Cerebellar nuclear complex (tissue), 1 donor: Measurements from ENCODE around the gene GALK1.
A peak's percentile ranks its signal among the peaks of the same experiment; 100 is the strongest.
"Not testable (repeated sequence)": the region's sequence is repeated elsewhere in the genome, so short reads cannot be mapped to it uniquely, and the experiment has no call there.

Experiments
- DNase-seq, 2 experiments: peaks; one replicate each; lab custom pipeline; 2025; lab: John Stamatoyannopoulos, UW

The GALK1 gene

DNA sequence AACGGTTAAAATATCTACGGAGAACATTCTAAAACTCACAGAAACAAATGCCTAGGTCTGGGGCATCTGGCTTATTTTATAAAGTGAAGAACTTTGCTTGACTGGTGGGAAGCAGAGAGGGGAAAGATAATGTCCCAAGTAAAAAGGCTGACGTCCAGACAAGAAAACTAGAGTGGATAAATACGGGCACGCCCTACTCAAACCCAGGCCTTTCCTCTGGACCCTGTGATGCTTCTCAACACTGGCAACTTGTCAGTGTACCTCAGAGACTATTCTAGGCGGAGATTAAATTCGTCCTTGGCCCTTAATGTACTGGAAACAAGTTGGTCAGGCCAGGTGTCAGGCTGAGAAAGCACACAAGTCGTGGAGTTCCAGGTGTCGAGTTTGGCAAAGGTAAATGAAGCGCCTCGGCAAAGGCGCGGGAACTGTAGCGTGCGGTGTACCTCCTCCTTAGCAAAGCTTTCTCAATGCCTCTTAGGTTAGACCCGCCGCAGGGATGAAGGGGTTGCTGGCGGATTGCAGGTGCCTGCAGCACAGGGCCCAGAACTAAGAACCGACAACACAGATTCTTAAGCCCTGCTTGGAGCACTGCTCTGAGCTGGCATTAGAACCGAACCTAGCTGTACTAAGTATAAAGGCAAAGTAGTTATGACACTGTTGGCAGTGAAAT, 18.9 kb upstream of the GALK1 start:
- no peak for DNase-seq

DNA sequence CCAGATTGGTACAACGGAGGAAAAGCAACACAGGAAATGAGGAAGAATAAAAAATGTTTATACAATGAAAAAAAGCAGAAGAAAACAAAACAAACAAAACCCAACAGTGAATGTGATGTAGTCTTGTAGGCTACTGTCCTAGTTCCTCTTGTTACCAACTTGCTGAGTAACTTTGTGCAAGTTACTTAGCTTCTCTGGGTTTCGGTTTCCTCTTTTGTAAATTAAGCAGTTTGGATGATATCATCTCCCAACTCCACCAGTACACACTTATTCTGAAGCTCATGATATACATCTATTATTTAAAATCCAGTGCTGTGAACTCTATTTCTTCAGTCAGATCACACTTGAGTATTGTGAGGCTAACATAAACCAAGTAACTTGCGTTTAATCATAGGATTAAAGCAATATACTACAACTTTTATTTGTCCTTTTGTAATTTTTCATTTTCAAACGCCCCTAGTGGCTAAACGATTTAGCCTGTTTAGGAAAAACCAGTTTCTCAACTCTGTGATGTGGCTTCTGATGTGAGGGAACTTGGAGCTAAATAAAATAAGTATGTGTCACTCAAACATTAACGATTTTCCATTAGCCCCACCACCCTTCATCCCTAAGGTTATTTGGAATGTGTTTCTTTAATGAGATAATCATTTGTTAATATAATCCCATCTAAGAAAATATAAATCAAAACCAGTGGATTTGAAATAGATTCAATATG, 18.2 kb upstream of the GALK1 start:
- DNase-seq: no peak

DNA sequence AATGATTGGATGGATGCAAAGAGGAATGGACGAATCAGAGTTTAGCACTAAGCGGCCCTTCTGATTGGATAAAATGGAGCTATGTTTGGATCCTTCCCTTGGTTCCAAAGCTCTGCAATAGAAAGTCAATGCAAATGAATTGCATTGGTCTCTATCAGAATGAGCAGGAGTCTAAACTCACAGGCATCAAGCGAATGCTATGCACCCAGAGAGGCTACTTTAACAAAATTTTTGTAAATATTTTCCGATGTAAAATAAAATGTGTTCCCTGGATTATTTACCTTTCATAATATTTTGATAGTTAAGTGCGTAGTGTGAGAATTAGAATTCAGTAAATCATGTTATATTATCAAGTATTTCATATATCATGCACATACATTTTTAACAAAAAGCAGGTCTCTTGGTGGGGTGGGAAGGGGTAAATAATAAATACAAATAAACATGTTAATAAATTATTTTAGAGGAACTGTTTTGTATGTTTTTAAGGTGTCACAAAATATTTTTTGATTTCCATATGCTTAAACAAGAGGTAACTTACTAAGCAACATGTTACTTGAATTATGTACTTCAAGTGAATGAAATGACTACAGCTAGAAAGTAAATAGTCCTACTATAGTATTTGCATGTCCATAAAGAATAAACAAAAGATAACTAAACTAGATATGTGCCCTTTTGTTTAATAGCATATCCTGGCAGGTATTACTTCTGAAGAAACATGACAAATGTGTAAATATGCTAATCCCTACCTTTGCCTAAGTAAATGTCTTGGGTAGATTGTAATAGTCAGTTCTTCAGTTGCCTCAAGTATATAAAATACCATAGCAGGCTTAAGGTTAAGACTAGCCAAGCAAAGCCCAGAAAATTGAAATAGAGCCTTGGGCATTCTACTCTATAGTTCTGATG, 15.2 kb upstream of the GALK1 start:
- no peak for DNase-seq

DNA sequence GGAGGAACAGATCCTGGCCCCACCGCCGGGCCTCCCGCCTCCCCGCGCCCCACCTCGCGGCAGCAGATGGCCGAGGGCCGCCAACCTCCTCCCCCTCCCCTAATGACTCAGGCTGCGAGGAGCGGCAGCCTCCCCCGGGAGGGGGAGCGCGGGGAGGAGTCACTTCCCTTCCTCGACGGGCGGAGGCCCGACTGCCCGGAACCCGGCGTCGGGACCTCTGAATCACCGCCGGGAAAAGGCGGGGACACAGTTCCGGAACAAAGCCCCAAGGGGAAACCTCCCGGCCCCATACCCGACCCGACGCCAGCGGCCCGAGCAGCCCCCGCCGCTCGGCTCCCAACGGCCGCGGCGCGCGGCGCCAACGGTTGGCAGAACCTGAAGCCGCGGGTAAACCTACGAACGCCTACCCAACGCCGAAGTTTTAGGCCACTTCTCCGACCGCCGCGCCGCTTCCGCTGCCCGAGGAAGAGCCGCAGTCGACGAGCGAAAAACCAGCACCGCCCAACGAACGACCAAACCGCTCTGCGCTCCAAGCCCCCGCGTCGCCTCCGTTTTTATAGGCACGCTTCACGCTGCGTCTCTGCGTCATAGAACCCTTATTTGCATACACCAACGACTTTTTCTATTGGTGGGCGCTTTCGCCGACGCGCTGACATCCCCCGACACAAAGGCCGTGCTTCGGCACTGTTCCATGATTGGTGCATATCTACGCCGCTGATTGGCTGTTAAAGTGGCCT, 14.4 kb upstream of the GALK1 start:
- DNase-seq: peak; percentile 93 to 98

DNA sequence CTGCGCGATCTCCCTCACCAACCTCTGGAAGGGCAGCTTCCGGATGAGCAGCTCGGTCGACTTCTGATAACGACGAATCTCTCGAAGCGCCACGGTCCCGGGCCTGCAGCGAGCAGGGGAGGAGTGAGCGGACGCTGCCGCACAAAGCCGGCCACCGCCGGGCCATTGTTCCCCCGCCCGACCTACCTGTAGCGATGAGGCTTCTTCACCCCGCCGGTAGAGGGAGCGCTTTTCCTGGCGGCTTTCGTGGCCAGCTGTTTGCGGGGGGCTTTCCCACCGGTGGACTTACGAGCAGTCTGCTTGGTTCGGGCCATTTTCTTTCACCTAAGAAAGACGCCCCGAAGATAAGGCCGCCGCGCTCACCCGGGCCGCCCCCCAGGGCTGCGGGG, 13.9 kb upstream of the GALK1 start:
- no peak for DNase-seq

DNA sequence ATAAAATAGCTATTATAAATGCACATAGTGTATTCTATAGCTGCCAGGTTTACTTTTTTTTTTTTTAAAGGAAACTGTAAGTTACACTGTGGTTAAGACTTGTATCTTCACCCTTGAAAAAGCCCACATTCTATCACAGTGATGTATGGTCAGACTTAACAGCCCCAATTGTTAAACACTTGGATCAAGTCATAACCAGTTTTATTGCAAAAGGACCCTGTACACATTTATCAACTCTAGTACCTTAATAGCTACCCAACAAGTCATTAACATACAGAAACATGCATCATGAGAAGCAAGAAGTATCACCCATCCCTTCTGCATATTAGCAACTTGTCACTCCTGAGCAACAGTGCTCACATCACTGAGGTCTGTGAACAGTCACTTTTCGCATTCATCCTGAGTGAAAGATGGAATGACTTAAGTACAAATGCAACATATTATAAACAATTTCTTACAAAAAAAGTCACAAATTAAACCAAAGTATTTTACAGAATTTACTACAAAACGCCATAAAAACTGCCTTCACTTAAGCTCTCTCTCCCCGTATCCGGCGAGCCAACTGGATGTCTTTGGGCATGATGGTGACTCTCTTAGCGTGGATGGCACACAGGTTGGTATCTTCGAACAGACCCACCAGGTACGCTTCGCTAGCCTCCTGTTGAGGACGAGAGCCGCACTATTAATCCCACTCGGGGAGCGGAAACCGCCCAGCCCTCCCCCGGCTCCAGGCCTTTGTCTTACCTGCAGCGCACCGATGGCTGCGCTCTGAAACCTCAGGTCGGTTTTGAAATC, 13.3 kb upstream of the GALK1 start:
- not testable (repeated sequence) for DNase-seq

DNA sequence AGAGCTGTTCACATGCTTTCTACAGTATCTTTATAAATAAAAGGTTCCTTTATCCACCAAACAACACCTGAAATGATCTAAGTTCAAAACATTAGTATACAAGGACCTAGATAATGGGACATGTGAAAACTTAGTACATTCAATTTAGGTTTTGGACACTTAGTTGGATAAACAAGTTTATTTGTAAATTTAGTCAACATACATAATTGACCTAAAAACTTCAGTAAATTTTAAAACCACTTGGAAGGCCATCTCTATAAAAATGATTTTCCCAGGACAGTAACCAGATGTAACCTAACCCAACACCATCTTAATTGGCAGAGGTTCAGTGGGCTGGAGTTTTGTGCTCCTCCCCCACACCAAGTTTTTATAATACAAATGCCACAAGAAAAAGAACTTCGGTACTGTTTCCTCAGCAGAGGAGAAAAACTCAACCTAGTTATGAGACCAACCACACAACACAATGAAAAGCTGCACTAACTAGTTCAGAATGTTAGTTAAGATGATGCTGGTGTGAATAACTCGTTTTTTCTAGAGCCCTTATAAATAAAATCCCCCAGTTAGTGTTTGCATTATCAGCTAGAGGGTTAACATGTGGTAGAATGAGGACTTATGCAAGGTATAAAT, 12.4 kb upstream of the GALK1 start:
- no peak for DNase-seq

DNA sequence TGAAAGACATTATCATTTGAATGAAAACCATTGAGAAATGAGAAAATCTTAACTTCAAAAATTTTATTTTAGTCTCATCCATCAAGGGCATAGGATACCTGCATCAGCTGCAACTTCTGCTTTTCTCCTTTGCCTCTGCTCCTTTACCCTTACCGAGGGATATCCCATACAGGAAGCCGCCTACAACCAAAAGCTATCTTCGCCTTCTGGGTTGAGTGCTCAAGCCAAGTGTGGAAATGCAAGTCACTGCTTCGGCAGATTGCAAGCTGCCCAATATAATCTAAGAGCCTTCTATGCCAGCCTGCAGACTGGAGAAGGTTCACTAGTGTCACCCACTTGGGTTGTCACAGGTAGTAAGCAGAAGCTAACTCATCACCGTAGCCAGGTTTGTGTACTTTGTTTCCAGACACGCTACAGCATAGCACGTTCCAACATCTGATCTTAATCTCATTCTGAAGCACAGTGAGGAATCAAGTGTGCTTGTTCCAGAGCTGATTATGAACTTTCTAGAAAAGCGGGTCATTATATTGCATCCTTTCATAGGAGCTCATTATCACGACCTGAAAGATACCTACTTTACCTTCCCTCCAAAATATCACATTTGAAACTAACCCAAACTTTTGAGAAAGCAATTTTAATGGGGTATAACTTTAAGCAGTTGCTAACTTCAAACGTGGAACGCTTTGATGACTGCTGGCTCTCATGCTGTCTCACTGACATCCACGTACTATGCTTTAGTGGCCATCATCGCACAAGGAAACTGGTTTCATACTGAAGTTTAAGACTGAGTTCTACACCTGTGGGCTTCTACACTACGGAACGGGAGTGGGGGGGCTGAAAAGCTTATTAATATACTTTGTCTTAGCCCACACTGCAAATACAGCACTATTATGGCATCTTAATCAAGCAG, 11.6 kb upstream of the GALK1 start:
- DNase-seq: no peak

DNA sequence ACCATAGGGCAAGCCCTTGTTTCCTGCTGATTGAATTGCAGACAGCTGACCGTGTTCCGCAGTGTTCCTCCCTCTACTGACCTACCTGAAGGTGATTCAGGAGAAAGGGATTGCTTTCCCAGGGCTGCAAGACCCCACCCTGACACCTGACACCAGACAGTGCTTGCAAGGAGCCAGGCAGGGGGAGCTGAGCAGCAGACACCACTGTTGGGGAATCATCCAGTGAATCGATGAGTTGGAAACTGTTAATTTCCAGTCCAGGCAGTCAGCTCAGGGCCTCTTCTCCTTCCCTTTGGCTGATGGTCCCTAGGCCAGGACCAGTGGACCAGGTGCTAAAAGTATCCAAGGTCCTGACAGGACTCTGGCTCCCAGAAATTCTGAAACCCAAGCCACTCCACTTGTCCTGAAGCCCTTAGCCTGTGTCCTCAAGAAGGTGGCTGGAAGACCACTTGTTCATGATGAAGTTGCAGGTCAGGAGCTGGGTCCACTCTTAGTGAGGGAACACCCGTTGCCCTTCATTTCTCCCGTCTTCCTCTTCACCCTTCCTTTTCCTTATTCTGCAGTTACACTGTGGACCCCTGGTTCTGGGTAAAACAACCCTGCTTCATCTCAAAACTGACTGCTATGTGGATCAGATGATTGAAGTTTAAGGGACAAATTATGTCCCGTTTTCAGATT, 10.1 kb upstream of the GALK1 start:
- no peak for DNase-seq

DNA sequence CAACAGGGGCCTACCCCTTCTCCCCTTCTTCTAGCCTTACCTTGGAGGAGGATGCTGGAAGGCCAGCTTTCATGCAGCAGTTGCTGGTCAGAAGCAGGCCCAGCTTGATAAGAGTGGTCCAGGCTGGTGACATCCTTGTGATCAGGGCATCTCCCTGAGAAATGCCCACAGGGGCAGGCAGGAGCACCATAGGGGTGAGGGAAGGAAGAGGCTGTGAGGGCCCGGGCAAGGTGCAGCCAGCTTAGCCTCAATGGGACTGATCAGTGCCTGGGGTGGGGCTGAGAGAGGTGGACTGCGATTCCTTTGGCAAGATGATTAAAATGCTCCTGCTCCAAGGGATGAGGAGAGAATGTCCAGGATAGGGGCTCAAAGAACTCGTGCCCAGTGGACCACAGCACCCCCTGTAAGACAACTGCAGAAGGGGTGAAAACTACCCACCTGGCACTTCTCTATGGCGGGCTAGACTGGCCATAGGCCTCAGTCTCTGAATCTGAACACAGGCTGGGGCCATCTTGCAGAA, 9.5 kb upstream of the GALK1 start:
- no peak for DNase-seq

DNA sequence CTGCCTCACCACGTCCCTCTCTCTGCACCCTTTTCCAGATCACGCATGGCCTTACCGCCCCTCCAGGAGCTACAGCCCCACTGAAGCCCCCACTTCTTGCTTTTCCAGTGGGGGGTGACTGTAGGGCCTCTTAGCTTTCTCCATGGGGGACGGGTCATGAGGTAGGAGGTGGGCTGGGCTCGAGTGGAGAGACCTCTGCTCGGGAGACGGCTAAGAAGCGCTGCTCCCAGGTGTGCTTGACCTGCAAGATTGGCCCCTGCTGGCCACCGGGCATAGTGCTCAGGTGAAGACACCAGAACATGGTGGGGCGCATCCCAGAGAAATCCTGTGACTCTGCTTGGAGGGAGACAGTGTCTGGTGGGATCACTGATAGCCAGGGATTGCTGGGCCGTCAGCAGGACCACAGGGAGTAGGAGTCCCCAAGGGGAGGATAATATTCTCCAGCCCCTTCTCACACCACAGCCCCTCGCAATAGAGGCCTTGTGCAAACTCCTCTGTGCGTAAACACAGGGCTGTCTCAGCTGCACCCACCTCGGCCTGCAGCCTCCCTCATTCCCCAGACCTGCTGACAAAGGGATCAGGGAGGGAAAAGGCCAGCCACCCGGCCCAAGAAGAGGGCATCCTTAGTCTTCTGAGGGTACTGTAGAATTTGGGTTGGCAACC, 8.9 kb upstream of the GALK1 start:
- DNase-seq: no peak

DNA sequence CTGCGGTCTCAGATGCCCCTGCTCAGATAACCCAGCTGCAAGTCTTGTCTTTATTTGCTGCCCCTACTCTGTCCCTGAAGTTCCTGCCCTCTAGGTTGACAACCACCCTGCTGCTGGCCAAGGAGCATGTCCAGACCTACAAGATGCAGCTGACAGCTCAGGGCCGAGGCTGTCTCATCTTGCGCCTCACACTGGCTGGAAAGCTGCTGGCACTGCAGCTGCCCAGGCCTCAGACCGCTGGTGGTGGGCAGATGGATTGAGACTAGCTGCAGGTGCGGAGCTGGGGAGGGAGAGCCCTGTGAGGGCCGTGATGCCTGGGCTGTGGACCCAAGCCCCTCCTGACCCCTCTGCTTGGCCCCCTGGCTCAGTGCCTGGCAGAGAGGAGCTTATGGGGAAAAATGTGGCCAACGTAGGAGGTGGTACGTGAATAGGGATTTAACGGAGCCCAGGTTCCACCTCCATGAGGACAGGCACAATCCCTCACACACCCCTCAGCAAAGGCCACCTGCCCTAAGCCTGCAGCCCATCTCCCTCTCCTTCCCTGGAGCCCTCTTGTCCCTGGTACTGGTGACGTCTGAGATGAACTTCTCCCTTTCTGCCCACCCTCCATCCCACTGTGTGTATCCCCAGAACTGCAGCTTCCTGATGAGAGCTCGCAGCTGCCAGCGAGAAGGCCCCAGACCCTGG, 8.3 kb upstream of the GALK1 start:
- DNase-seq: no peak

DNA sequence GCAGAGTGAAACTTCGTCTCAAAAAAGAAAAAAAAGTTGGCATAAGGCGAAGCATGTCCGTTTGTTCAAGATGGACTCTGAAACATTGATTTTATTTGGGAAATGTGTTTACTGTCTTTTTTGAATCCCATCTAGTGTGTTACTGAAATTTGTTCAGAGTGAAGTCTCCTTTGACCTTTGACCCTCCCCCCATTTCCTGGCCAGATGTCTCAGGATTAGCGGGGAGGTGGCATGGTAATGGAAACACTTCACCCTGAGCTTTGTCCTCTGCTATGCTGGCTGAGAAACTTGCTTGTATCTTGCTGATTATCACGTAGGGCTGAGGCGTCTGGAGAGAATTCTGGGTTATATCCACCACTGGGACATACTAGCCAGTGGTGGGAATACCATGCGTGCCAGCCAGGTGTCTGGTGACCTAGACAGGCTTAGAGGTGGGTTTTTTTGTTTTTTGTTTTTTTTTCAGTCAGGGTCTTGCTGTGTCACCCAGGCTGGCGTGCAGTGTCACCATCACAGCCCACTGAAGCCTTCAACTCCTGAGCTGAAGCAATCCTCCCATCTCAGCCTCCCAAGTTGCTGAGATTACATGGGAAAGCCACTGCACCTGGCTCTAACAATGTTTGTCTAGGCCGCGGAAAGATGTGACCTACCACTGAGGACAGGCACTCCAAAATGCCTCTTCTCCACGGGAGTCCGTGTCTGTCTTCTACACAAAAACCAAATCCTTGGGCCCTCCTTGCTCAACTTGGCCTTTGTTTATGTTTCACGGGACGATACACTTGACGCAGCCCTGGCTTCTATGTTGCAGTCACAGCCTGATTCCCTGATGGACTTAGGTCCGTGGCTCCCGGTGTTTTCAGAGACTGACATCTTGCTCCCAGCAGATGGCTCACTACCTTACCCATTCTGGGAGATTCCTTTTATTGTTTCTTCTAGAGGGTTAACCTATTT, 6.6 kb upstream of the GALK1 start:
- DNase-seq: no peak

DNA sequence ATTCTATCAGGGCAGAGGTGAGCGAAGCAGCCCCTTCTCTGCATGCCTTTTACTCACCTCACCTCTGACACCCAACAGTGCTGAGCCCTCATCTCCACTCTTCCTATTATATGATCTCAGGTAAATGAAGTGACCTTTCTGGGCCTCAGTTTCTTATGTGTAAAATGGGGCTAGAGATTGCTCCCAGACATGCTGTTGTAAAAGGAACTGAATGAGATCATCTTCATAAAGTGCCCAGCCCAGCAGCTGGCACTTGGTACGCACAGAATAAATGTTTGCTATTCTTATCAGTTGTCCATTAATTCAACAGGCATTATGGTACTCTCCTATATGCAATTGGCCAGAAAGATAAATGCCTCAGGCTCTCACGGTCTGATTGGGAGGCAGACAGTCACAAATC, 4.5 kb upstream of the GALK1 start:
- no peak for DNase-seq

DNA sequence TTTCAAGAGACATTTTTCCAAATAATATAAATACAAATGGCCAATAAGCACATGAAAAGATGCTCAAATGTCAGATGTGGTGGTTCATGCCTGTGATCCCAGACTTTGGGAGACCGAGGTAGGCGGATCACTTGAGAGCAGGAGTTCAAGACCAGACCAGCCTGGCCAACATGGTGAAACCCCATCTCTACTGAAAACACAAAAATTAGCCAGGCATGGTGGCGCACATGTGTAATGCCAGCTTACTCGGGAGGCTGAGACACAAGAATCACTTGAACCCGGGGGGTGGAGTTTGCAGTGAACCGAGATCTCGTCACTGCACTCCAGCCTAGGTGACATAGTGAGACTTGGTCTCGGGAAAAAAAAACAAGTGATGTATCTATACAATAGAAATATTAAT, 2.9 kb upstream of the GALK1 start:
- no peak for DNase-seq

DNA sequence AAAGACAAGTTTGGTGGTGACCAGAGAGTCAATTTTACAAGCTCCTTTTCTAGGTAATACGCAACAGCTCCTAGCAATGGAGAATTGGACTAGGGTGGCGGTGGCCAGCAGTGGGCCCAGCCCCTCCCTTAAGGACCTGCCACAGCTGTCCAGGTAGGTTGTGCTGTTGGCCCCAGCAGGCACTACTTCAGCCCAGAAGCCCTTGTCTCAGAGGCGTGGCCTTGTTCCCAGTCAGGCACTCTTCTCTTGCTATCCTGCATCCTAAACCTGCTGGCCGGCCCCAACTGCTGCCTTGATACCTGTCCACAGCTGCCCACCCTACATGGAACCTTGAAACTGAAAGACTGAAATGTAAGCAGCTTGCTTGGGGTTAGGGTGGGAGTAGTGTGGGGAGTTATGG, 989 bp upstream of the GALK1 start:
- no peak for DNase-seq

DNA sequence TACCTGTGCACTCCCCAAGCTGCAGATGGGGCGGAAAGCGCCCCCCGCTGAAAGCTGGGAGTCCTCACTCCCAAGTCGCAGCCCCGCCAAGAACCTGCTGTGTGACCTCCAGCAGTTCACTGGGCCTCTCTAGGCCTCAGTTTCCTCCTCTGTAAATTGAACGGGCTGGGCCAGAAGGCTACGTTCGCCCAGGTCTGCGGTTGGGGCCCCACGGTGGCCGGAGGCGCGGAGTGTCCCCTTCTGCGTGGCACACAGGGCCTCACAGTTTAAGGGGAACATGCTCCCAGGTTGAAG, 628 bp downstream of the GALK1 start:
- no peak for DNase-seq
